CD14-positive monocyte (primary cell): ENCODE measurements around the gene SHROOM4. TPM values are rescaled to one million over a fixed set of nuclear protein-coding genes. Genes with fewer than 3 reads are reported as not detected.

Experiments
- DNase-seq, 3 donors: peaks; one replicate each; pipeline ENCODE4 v3.0.0-alpha.2; 2011 to 2022
- H2AFZ ChIP-seq: 2 replicates; pipeline ENCODE4 v1.6.0; 2012; ENCODE audit warnings: mild to moderate bottlenecking, low read depth, low read length, inconsistent platforms; ENCODE audit not compliant: insufficient read depth, poor library complexity, severe bottlenecking
- H3K27ac ChIP-seq, 2 donors: 1 replicate in 1 of 2; 2 replicates in 1 of 2; pipeline ENCODE4 v1.5.1; 2012 to 2013; ENCODE audit warnings: low read length in 2 of 2, control low read depth in 1 of 2, inconsistent platforms in 1 of 2, low read depth in 1 of 2, mild to moderate bottlenecking in 1 of 2
- H3K27me3 ChIP-seq, 2 donors: one replicate each; pipeline versions ENCODE4 v1.6.0 to v1.6.1; 2011 to 2013; ENCODE audit warnings: low read length in 2 of 2; ENCODE audit not compliant: control insufficient read depth in 2 of 2, insufficient read depth in 2 of 2
- H3K36me3 ChIP-seq, 2 donors: replicated peaks in 1 of 2; 1 replicate in 1 of 2; 2 replicates in 1 of 2; pipeline versions ENCODE4 v1.5.1 to v1.6.1; 2012 to 2013; ENCODE audit warnings: low read length in 2 of 2, control low read depth in 1 of 2, inconsistent platforms in 1 of 2, mild to moderate bottlenecking in 1 of 2; ENCODE audit not compliant: insufficient read depth in 2 of 2, control insufficient read depth in 1 of 2
- H3K4me1 ChIP-seq, 2 donors: 1 replicate in 1 of 2; 2 replicates in 1 of 2; pipeline versions ENCODE4 v1.5.1 to v1.6.1; 2012 to 2013; ENCODE audit warnings: low read length in 2 of 2, control low read depth in 1 of 2, inconsistent platforms in 1 of 2, mild to moderate bottlenecking in 1 of 2, moderate library complexity in 1 of 2; ENCODE audit not compliant: insufficient read depth in 2 of 2, control insufficient read depth in 1 of 2
- H3K4me2 ChIP-seq: replicated peaks from 2 replicates; pipeline ENCODE3; 2012; ENCODE audit warnings: low read length, moderate library complexity, mild to moderate bottlenecking; ENCODE audit not compliant: poor library complexity, severe bottlenecking; ENCODE audit errors: extremely low read depth
- H3K4me3 ChIP-seq, 3 experiments: fragments of 200-600 bp in 1 of 3; sonication (generic) in 1 of 3; replicated peaks in 1 of 3; 1 replicate in 2 of 3; 2 replicates in 1 of 3; pipeline ENCODE4 v1.5.1; 2011 to 2013; ENCODE audit warnings: low read length in 3 of 3, mild to moderate bottlenecking in 3 of 3, control low read depth in 2 of 3, low read depth in 2 of 3, inconsistent platforms in 1 of 3, moderate library complexity in 1 of 3
- H3K79me2 ChIP-seq: 2 replicates; pipeline ENCODE4 v1.6.0; 2012; ENCODE audit warnings: mild to moderate bottlenecking, control low read depth, inconsistent platforms, low read length, moderate library complexity; ENCODE audit not compliant: insufficient read depth
- H3K9ac ChIP-seq: 2 replicates; pipeline ENCODE4 v1.6.0; 2017; ENCODE audit warnings: low read length, mild to moderate bottlenecking; ENCODE audit not compliant: insufficient read depth, poor library complexity, severe bottlenecking
- H3K9me3 ChIP-seq, 2 donors: replicated peaks in 1 of 2; 1 replicate in 1 of 2; 2 replicates in 1 of 2; pipeline versions ENCODE4 v1.5.1 to v1.6.1; 2012 to 2013; ENCODE audit warnings: low read length in 2 of 2, control low read depth in 1 of 2; ENCODE audit not compliant: control insufficient read depth in 1 of 2, insufficient read depth in 1 of 2
- H4K20me1 ChIP-seq: 2 replicates; pipeline ENCODE4 v1.6.0; 2012; ENCODE audit warnings: mild to moderate bottlenecking, low read length, control low read depth, moderate library complexity; ENCODE audit not compliant: insufficient read depth
- H3K27ac Mint-ChIP-seq, 7 donors: one replicate each; pipeline ENCODE4 v1.8.0; 2020; ENCODE audit warnings: mild to moderate bottlenecking in 7 of 7, mixed read lengths in 7 of 7, moderate library complexity in 6 of 7, inconsistent platforms in 2 of 7
- H3K27me3 Mint-ChIP-seq, 3 donors: one replicate each; pipeline ENCODE4 v1.8.0; 2021 to 2022; ENCODE audit warnings: low read depth in 3 of 3, mild to moderate bottlenecking in 3 of 3, mixed read lengths in 3 of 3, moderate library complexity in 3 of 3, inconsistent platforms in 1 of 3
- H3K36me3 Mint-ChIP-seq, 2 donors: one replicate each; pipeline ENCODE4 v1.8.0; 2020; ENCODE audit warnings: mixed read lengths in 2 of 2, inconsistent platforms in 1 of 2, mild to moderate bottlenecking in 1 of 2
- H3K4me1 Mint-ChIP-seq: one replicate; pipeline ENCODE4 v1.8.0; 2020; ENCODE audit warnings: mild to moderate bottlenecking, mixed read lengths
- H3K4me3 Mint-ChIP-seq, 2 donors: one replicate each; pipeline ENCODE4 v1.8.0; 2020; ENCODE audit warnings: mild to moderate bottlenecking in 2 of 2, mixed read lengths in 2 of 2, moderate library complexity in 1 of 2
- H3K9me3 Mint-ChIP-seq, 7 donors: one replicate each; pipeline ENCODE4 v1.8.0; 2020 to 2022; ENCODE audit warnings: mixed read lengths in 7 of 7, mild to moderate bottlenecking in 6 of 7, moderate library complexity in 6 of 7, inconsistent platforms in 2 of 7
- WGBS: methylation state at CpG from one replicate; pipeline ENCODE4 v1.1.5; 2013; ENCODE audit warnings: missing lambda C conversion rate; ENCODE audit not compliant: insufficient coverage; 5-methylcytosine and 5-hydroxymethylcytosine counted together
- intact Hi-C, 2 donors: fragments of 100-400 bp; cut with micrococcal nuclease; formaldehyde crosslinking; loops; one replicate each; pipeline versions ENCODE4 v1.15.0 to v1.15.1; 2023
- polyA plus RNA-seq, 3 donors: library from polyadenylated mRNA; depleted of rRNA in 1 of 3; unstranded in 2 of 3; stranded (reverse) in 1 of 3; fragments of 300-500 nt in 2 of 3; fragments of >200 nt in 1 of 3; fragmentation: Illumina TruSeq in 2 of 3; gene quantifications; 1 replicate in 2 of 3; 2 replicates in 1 of 3; pipeline ENCODE4 v1.2.3, GENCODE V29; 2012 to 2021
- TF ChIP-seq, protein P1 (sequence below): fragments of 200-600 bp; IDR thresholded peaks from one replicate; pipeline ENCODE4 v1.8.0; 2022; ENCODE audit warnings: antibody characterized with exemption, mild to moderate bottlenecking

The SHROOM4 gene
- polyA plus RNA-seq, 3 donors, result under 0.01 TPM; not detected in 2

- Mint-ChIP-seq H3K36me3 (no peaks in the 10 kb centered on the region), H3K27me3 (peaks cover 0 to 7% (median 0%) of the 10 kb centered on the region in 3 donors), H3K9me3 (peaks cover 0 to 2% (median 0%) of the 10 kb centered on the region in 7 donors), H3K4me1 (no peaks in the 10 kb centered on the region), H3K27ac (no peak overlapping the region), H3K4me3 (no peak overlapping the region)
- Histone ChIP-seq H4K20me1 (no peaks in the 10 kb centered on the region), H3K27ac (no peak overlapping the region), H3K27me3 (peaks cover 0 to 2% of the 10 kb centered on the region in 2 donors), H3K9me3 (no peaks in the 10 kb centered on the region), H3K4me3 (no peak overlapping the region), H3K79me2 (no peaks in the 10 kb centered on the region), H3K4me1 (no peaks in the 10 kb centered on the region), H2AFZ (no peak overlapping the region), H3K4me2 (no peak overlapping the region), H3K36me3 (no peaks in the 10 kb centered on the region), H3K9ac (no peak overlapping the region)
- intact Hi-C loops, result no loop called here
- DNase-seq, result no peak
- TF ChIP-seq, protein P1, sequence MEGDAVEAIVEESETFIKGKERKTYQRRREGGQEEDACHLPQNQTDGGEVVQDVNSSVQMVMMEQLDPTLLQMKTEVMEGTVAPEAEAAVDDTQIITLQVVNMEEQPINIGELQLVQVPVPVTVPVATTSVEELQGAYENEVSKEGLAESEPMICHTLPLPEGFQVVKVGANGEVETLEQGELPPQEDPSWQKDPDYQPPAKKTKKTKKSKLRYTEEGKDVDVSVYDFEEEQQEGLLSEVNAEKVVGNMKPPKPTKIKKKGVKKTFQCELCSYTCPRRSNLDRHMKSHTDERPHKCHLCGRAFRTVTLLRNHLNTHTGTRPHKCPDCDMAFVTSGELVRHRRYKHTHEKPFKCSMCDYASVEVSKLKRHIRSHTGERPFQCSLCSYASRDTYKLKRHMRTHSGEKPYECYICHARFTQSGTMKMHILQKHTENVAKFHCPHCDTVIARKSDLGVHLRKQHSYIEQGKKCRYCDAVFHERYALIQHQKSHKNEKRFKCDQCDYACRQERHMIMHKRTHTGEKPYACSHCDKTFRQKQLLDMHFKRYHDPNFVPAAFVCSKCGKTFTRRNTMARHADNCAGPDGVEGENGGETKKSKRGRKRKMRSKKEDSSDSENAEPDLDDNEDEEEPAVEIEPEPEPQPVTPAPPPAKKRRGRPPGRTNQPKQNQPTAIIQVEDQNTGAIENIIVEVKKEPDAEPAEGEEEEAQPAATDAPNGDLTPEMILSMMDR, result no peak
These were observed 204.2 kb downstream of the SHROOM4 start for GRCh38 chrX:50609796-50610195.

DNA sequence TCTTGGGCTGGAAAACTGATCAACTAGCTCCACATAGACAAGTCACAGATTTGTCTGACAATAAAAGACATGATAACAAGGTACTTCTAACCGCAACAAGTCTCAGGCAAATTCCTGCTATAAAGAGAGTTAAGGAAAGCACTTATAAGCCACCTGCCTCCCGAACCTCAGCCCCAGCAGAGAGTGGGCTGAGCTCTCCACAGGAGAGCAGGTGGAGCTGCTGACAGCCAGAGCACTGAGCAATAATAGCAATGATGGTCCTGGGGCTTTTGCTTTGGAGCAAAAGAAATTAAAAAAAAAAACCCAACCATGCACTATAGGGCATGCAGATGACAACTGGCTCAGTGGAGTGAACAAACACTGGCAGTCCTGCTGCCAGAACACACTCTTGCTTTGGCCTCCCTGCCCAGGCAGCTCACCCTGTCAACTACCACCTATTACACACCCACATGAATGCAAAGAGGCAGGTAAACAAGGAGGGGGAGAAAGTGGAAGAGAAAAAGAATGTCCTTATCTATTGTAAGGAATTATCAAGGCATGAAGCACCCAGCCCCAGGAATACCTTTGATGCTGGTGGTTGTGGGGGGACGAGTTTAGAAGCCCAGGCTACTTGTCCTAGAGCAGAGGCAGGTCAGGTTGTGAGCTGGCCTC lies 207.6 kb downstream of the SHROOM4 start:
- peaks cover 0 to 3% (median 1%) of the 10 kb centered on the region in 3 donors for H3K27me3 Mint-ChIP-seq
- H3K36me3 Mint-ChIP-seq, result no peaks in the 10 kb centered on the region
- Histone ChIP-seq H3K27ac (no peak overlapping the region), H2AFZ (no peak overlapping the region), H3K4me1 (no peaks in the 10 kb centered on the region), H3K4me3 (no peak overlapping the region), H4K20me1 (no peaks in the 10 kb centered on the region), H3K9me3 (no peaks in the 10 kb centered on the region), H3K4me2 (no peak overlapping the region), H3K36me3 (no peaks in the 10 kb centered on the region), H3K9ac (no peak overlapping the region), H3K79me2 (no peaks in the 10 kb centered on the region), H3K27me3 (no peaks in the 10 kb centered on the region)
- H3K4me3 Mint-ChIP-seq, result no peak overlapping the region
- TF ChIP-seq, protein P1, result no peak
- peaks cover 0 to 3% (median 0%) of the 10 kb centered on the region in 7 donors for H3K9me3 Mint-ChIP-seq
- no peaks in the 10 kb centered on the region for H3K4me1 Mint-ChIP-seq
- WGBS, result no CpG with 5 or more reads among the region's 3 CpGs
- intact Hi-C loops, result no loop called here
- DNase-seq, result no peak
- no peak overlapping the region for H3K27ac Mint-ChIP-seq
